GM23338 (cell line): ENCODE data around the gene GRM2. TPM values are rescaled to one million over a fixed set of nuclear protein-coding genes. Genes with fewer than 3 reads are reported as not detected.

ENCODE experiments used
- ATAC-seq: fragments of 200-7000 bp; cut with Tn5 transposase; 3 replicates; pipeline ENCODE4 v1.9.1; 2020
- DNase-seq: peaks from one replicate; pipeline ENCODE4 v3.0.0-alpha.2; 2015; ENCODE audit warnings: low spot score
- H2AFZ ChIP-seq: fragments of 200-600 bp; sonication (generic); 2 replicates; pipeline ENCODE4 v1.8.0; 2016; ENCODE audit warnings: antibody characterized with exemption, mild to moderate bottlenecking, moderate library complexity
- H3F3A ChIP-seq: fragments of 200-600 bp; sonication (generic); replicated peaks from 2 replicates; pipeline ENCODE4 v1.8.0; 2017; ENCODE audit warnings: antibody characterized with exemption, mixed run types, low read depth
- H3K27ac ChIP-seq: fragments of 200-600 bp; sonication (generic); 2 replicates; pipeline ENCODE4 v1.6.1; 2016; ENCODE audit warnings: low read depth
- H3K27me3 ChIP-seq: fragments of 200-600 bp; sonication (generic); 2 replicates; pipeline ENCODE4 v1.8.0; 2016; ENCODE audit warnings: mild to moderate bottlenecking, mixed run types, moderate library complexity; ENCODE audit not compliant: insufficient read depth
- H3K36me3 ChIP-seq: fragments of 200-600 bp; sonication (generic); 2 replicates; pipeline ENCODE4 v1.8.0; 2016; ENCODE audit warnings: mild to moderate bottlenecking; ENCODE audit not compliant: insufficient read depth
- H3K4me1 ChIP-seq: fragments of 200-600 bp; sonication (generic); 2 replicates; pipeline ENCODE4 v1.8.0; 2016; ENCODE audit warnings: mild to moderate bottlenecking, moderate library complexity; ENCODE audit not compliant: insufficient read depth
- H3K4me2 ChIP-seq: fragments of 200-600 bp; sonication (generic); 2 replicates; pipeline ENCODE4 v1.7.1; 2017; ENCODE audit warnings: mixed run types
- H3K4me3 ChIP-seq: fragments of 200-600 bp; sonication (generic); 2 replicates; pipeline ENCODE4 v1.6.1; 2016; ENCODE audit warnings: mixed run types
- H3K79me2 ChIP-seq: fragments of 200-600 bp; sonication (generic); replicated peaks from 2 replicates; pipeline ENCODE4 v1.8.0; 2017; ENCODE audit warnings: mild to moderate bottlenecking; ENCODE audit not compliant: insufficient read depth
- H3K9me2 ChIP-seq: fragments of 200-600 bp; sonication (generic); 2 replicates; pipeline ENCODE4 v1.8.0; 2017; ENCODE audit not compliant: insufficient read depth
- H4K20me1 ChIP-seq: fragments of 200-600 bp; sonication (generic); replicated peaks from 2 replicates; pipeline ENCODE4 v1.8.0; 2017; ENCODE audit warnings: mild to moderate bottlenecking; ENCODE audit not compliant: insufficient read depth
- H3K27ac Mint-ChIP-seq: 2 replicates; pipeline ENCODE4 v1.8.0; 2020; ENCODE audit warnings: inconsistent platforms, mild to moderate bottlenecking, moderate library complexity, mixed read lengths
- H3K27me3 Mint-ChIP-seq: 3 replicates; pipeline ENCODE4 v1.8.0; 2022; ENCODE audit warnings: low read depth, mild to moderate bottlenecking, moderate library complexity, mixed read lengths, inconsistent platforms; ENCODE audit not compliant: insufficient read depth, poor library complexity
- H3K36me3 Mint-ChIP-seq: 3 replicates; pipeline ENCODE4 v1.8.0; 2021; ENCODE audit warnings: low read depth, mild to moderate bottlenecking, inconsistent platforms, moderate library complexity, mixed read lengths
- H3K4me1 Mint-ChIP-seq: 3 replicates; pipeline ENCODE4 v1.8.0; 2020; ENCODE audit warnings: mild to moderate bottlenecking, inconsistent platforms, mixed read lengths
- H3K4me3 Mint-ChIP-seq: 3 replicates; pipeline ENCODE4 v1.8.0; 2021; ENCODE audit warnings: moderate library complexity, mild to moderate bottlenecking, inconsistent platforms, mixed read lengths
- H3K9me3 Mint-ChIP-seq: 3 replicates; pipeline ENCODE4 v1.8.0; 2020; ENCODE audit warnings: moderate library complexity, mild to moderate bottlenecking, inconsistent platforms, mixed read lengths
- CREB1 ChIP-seq: fragments of 250-450 bp; sonication (Bioruptor Pico); IDR thresholded peaks from 2 replicates; pipeline ENCODE4 v1.5.0; 2020; ENCODE audit warnings: low read depth, mild to moderate bottlenecking, moderate library complexity
- CTCF ChIP-seq, 2 experiments: fragments of 200-600 bp in 1 of 2; sonication (generic) in 1 of 2; conservative IDR thresholded peaks; 2 replicates each; pipeline versions ENCODE4 v1.5.1 to v1.6.1; 2016 to 2017; ENCODE audit warnings: antibody characterized with exemption in 2 of 2, low read depth in 2 of 2, mild to moderate bottlenecking in 2 of 2, moderate library complexity in 1 of 2
- POLR2AphosphoS5 ChIP-seq: IDR thresholded peaks from 2 replicates; pipeline ENCODE4 v1.6.1; 2016; ENCODE audit warnings: antibody characterized with exemption, low read depth
- REST ChIP-seq: IDR thresholded peaks from one replicate; pipeline ENCODE4 v1.6.1; 2018; ENCODE audit warnings: antibody characterized with exemption; ENCODE audit not compliant: unreplicated experiment
- STAT1 ChIP-seq: IDR thresholded peaks from one replicate; pipeline ENCODE4 v1.6.1; 2016; ENCODE audit warnings: antibody characterized with exemption; ENCODE audit not compliant: unreplicated experiment
- ZNF114 ChIP-seq: fragments of 250-450 bp; sonication (Bioruptor Pico); IDR thresholded peaks from 2 replicates; pipeline ENCODE4 v1.5.0; 2020; ENCODE audit warnings: mild to moderate bottlenecking, moderate library complexity
- ZNF462 ChIP-seq: fragments of 250-450 bp; sonication (Bioruptor Pico); IDR thresholded peaks from 2 replicates; pipeline ENCODE4 v1.5.0; 2020; ENCODE audit warnings: mild to moderate bottlenecking, moderate library complexity
- polyA plus RNA-seq: library from polyadenylated mRNA; unstranded; fragments of >200 nt; fragmentation: Nextera tagmentation; extraction: Ambion mirVana; gene quantifications from 2 replicates; pipeline ENCODE4 v1.2.1, GENCODE V29; 2016
- total RNA-seq: library from RNA; depleted of rRNA; stranded (reverse); fragments of >200 nt; shearing (Covaris generic); gene quantifications from 2 replicates; pipeline ENCODE4 v1.2.3, GENCODE V29; 2014

The GRM2 gene
- total and polyA plus RNA-seq, 2 experiments from 2014 or later: 2.1 to 5.1 TPM

- no peak overlapping the region for H3K4me2 ChIP-seq
- H3K36me3 ChIP-seq: no peaks in the 10 kb centered on the region
- Mint-ChIP-seq H3K27me3 (peaks cover 17% of the 10 kb centered on the region), H3K4me1 (peaks cover 23% of the 10 kb centered on the region), H3K4me3 (no peak overlapping the region), H3K27ac (peak overlapping the region; percentile 14), H3K9me3 (no peaks in the 10 kb centered on the region), H3K36me3 (peaks cover 7% of the 10 kb centered on the region; the same call in 2 of the 3 replicates)
- no peaks in the 10 kb centered on the region for H3F3A ChIP-seq
- H3K27me3 ChIP-seq: no peaks in the 10 kb centered on the region
- no peak overlapping the region for H3K27ac ChIP-seq
- TF ChIP-seq STAT1 (no peak), POLR2AphosphoS5 (no peak), ZNF462 (CRISPR knock-in tag) (no peak), ZNF114 (no peak), CREB1 (CRISPR knock-in tag) (no peak), REST (no peak), CTCF (conservative IDR thresholded peaks at IDR 0.05; ENCODE audit: low read depth in 2 of 2) (peak; percentile 78 to 96)
- H3K79me2 ChIP-seq: no peaks in the 10 kb centered on the region
- H4K20me1 ChIP-seq: no peaks in the 10 kb centered on the region
- no peak overlapping the region for H3K4me3 ChIP-seq
- ATAC-seq (peak; percentile 91), DNase-seq (peak; percentile 93)
- H3K9me2 ChIP-seq: no peaks in the 10 kb centered on the region
- H2AFZ ChIP-seq: no peak overlapping the region
- H3K4me1 ChIP-seq: no peaks in the 10 kb centered on the region; the same call in 1 of the 2 replicates
These were observed 24.8 kb upstream of the GRM2 start for GRCh38 chr3:51682079-51682478.
